Measurements from ENCODE around the gene UBE2D2. TPM values are rescaled to one million over a fixed set of nuclear protein-coding genes. Genes with fewer than 3 reads are reported as not detected.

UBE2D2 gene
- total and polyA plus RNA-seq, 2 of the 13 experiments (the other 11 are each of a cell fraction or from before 2014, with no cell fraction given): 79.1 to 109 TPM

DNA sequence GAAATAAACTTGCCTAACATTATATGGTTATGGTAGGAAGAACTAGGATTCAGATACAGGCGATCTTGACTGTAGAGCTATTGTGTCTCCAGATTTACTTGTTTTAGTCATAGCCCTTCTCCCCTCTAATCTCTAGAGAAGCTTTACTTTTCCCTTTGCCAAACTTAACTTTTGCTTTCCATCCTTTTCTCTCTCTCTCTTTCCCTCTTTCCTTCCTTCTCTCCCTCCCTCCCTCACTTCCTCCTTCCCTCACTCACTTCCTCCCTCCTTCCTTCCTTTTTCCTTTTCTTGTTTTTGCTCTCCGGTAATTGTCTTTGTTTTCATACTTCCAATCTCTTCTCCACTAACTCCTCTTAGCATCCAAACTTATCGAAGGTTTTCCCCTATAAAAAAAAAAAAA is 10.4 kb downstream of the UBE2D2 start:
- no TSS peak for BruUV-seq (replicated peaks)
- Histone ChIP-seq H3K4me3 (replicated peaks in 1 of 3; ENCODE audit: insufficient read depth in 1 of 3, low read depth in 2 of 3, low read length in 3 of 3) (no peak overlapping the region), H3K4me2 (ENCODE audit: low read depth, low read length) (no peak overlapping the region), H3K36me3 (replicated peaks in 1 of 2; ENCODE audit: control insufficient read depth in 1 of 2, insufficient read depth in 2 of 2, low read length in 2 of 2) (peaks cover 7 to 32% of the 10 kb centered on the region in 2 experiments), H4K20me1 (ENCODE audit: insufficient read depth, low read length) (peaks cover 46% of the 10 kb centered on the region), H3K9me3 (ENCODE audit: low read length) (no peaks in the 10 kb centered on the region), H3K9ac (ENCODE audit: insufficient read depth, low read depth, low read length) (no peak overlapping the region), H3K27ac (ENCODE audit: extremely low read length, insufficient read depth, low read length) (no peak overlapping the region), H3K27me3 (ENCODE audit: control insufficient read depth in 1 of 2, insufficient read depth in 2 of 2, low read length in 2 of 2) (no peaks in the 10 kb centered on the region), H3K79me2 (ENCODE audit: insufficient read depth, low read length) (peaks cover 82% of the 10 kb centered on the region), H3K4me1 (ENCODE audit: insufficient read depth, low read length) (peaks cover 44% of the 10 kb centered on the region), H2AFZ (ENCODE audit: low read length) (no peak overlapping the region)
- ATAC-seq (no peak), FAIRE-seq (no peak), DNase-seq (ENCODE audit: low spot score) (no peak)
- ChIA-PET CTCF (ENCODE audit: low intra/inter-chr PET ratio, low total read pairs) (no interaction called here), POLR2A (interaction anchor here (0.5 to 2.6 kb wide), 2 partner anchors 10 to 332 kb away, joined by 4 to 14 read pairs; partner anchors contain the start of gene UBE2D2)
- in situ Hi-C loops (cut with HindIII; ENCODE audit: extremely low pct_ligation_motif_present, low pct_unique_long_range_greater_than_20kb) (no loop called here), intact Hi-C loops (cut with micrococcal nuclease; ENCODE audit: unreplicated experiment) (no loop called here)
- 93% methylated on average over 3 of the region's 3 CpGs for WGBS (ENCODE audit: low lambda C conversion rate)
- no peak for TF ChIP-seq MXI1 (IDR thresholded peaks at IDR 0.05; ENCODE audit: borderline replicate concordance, low read depth, low read length)
- TF ChIP-seq HNRNPK (IDR thresholded peaks at IDR 0.05; ENCODE audit: low read depth, low read length, poor library complexity, severe bottlenecking): peak; percentile 46

DNA sequence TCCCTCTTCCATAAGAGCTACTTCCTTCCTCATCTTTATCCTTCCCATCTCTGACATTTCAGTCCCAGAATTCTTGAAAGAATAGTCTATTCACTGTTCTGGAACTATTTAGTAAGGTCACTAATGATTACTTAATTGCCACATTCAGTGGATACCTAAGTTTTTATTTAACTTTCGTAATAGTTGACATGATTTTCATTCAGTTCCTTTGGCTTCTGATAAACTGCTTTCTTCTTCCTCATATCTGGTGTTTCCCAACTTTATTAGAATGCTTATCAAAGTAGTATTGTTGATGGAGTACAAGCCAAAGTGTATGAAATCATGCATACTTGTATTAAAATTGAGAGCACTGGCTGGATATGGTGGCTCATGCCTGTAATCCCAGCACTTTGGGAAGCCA is 10.8 kb downstream of the UBE2D2 start:
- no peak for DNase-seq (ENCODE audit: low spot score)
- no peaks in the 10 kb centered on the region for H3K9me3 ChIP-seq (ENCODE audit: low read length)
- H3K27me3 ChIP-seq (ENCODE audit: control insufficient read depth in 1 of 2, insufficient read depth in 2 of 2, low read length in 2 of 2): no peaks in the 10 kb centered on the region
- intact Hi-C loops (cut with micrococcal nuclease; ENCODE audit: unreplicated experiment): no loop called here
- no peak overlapping the region for H3K27ac ChIP-seq (ENCODE audit: extremely low read length, insufficient read depth, low read length)
- ATAC-seq: no peak
- ChIA-PET CTCF (ENCODE audit: low intra/inter-chr PET ratio, low total read pairs) (no interaction called here), POLR2A (interaction anchor here (0.5 to 2.6 kb wide), 2 partner anchors 11 to 333 kb away, joined by 4 to 14 read pairs; partner anchors contain the start of gene UBE2D2)
- WGBS (ENCODE audit: low lambda C conversion rate): 98% methylated on average over 1 of the region's 1 CpG
- no peak overlapping the region for H3K4me2 ChIP-seq (ENCODE audit: low read depth, low read length)
- TF ChIP-seq ZNF788 (CRISPR knock-in tag; IDR thresholded peaks at IDR 0.05; ENCODE audit: borderline replicate concordance): no peak
- no peak for TF ChIP-seq SRSF4 (IDR thresholded peaks at IDR 0.05; ENCODE audit: low read depth, low read length, poor library complexity, severe bottlenecking)
- no peak for TF ChIP-seq GTF2F1 (IDR thresholded peaks at IDR 0.05; ENCODE audit: low read length)
- TF ChIP-seq, protein P1, sequence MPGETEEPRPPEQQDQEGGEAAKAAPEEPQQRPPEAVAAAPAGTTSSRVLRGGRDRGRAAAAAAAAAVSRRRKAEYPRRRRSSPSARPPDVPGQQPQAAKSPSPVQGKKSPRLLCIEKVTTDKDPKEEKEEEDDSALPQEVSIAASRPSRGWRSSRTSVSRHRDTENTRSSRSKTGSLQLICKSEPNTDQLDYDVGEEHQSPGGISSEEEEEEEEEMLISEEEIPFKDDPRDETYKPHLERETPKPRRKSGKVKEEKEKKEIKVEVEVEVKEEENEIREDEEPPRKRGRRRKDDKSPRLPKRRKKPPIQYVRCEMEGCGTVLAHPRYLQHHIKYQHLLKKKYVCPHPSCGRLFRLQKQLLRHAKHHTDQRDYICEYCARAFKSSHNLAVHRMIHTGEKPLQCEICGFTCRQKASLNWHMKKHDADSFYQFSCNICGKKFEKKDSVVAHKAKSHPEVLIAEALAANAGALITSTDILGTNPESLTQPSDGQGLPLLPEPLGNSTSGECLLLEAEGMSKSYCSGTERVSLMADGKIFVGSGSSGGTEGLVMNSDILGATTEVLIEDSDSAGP (CRISPR knock-in tag; IDR thresholded peaks at IDR 0.05; ENCODE audit: borderline replicate concordance): no peak
- TF ChIP-seq, protein P2, sequence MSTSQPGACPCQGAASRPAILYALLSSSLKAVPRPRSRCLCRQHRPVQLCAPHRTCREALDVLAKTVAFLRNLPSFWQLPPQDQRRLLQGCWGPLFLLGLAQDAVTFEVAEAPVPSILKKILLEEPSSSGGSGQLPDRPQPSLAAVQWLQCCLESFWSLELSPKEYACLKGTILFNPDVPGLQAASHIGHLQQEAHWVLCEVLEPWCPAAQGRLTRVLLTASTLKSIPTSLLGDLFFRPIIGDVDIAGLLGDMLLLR (CRISPR knock-in tag; IDR thresholded peaks at IDR 0.05): no peak
- TF ChIP-seq ZNF567 (CRISPR knock-in tag; IDR thresholded peaks at IDR 0.05; ENCODE audit: borderline replicate concordance): no peak
- TF ChIP-seq NCOR1 (IDR thresholded peaks at IDR 0.05; ENCODE audit: borderline replicate concordance, low read length): no peak
- TF ChIP-seq, protein P3, sequence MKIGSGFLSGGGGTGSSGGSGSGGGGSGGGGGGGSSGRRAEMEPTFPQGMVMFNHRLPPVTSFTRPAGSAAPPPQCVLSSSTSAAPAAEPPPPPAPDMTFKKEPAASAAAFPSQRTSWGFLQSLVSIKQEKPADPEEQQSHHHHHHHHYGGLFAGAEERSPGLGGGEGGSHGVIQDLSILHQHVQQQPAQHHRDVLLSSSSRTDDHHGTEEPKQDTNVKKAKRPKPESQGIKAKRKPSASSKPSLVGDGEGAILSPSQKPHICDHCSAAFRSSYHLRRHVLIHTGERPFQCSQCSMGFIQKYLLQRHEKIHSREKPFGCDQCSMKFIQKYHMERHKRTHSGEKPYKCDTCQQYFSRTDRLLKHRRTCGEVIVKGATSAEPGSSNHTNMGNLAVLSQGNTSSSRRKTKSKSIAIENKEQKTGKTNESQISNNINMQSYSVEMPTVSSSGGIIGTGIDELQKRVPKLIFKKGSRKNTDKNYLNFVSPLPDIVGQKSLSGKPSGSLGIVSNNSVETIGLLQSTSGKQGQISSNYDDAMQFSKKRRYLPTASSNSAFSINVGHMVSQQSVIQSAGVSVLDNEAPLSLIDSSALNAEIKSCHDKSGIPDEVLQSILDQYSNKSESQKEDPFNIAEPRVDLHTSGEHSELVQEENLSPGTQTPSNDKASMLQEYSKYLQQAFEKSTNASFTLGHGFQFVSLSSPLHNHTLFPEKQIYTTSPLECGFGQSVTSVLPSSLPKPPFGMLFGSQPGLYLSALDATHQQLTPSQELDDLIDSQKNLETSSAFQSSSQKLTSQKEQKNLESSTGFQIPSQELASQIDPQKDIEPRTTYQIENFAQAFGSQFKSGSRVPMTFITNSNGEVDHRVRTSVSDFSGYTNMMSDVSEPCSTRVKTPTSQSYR (CRISPR knock-in tag; IDR thresholded peaks at IDR 0.05; ENCODE audit: borderline replicate concordance): no peak
- TF ChIP-seq PAWR (CRISPR knock-in tag; IDR thresholded peaks at IDR 0.05; ENCODE audit: borderline replicate concordance): no peak
- FAIRE-seq: no peak
- H3K79me2 ChIP-seq (ENCODE audit: insufficient read depth, low read length): peaks cover 82% of the 10 kb centered on the region
- H3K4me3 ChIP-seq (replicated peaks in 1 of 3; ENCODE audit: insufficient read depth in 1 of 3, low read depth in 2 of 3, low read length in 3 of 3): no peak overlapping the region
- H3K9ac ChIP-seq (ENCODE audit: insufficient read depth, low read depth, low read length): no peak overlapping the region
- peaks cover 48% of the 10 kb centered on the region for H3K4me1 ChIP-seq (ENCODE audit: insufficient read depth, low read length)
- in situ Hi-C loops (cut with HindIII; ENCODE audit: extremely low pct_ligation_motif_present, low pct_unique_long_range_greater_than_20kb): no loop called here
- BruUV-seq (replicated peaks): TSS peak; percentile 46
- H2AFZ ChIP-seq (ENCODE audit: low read length): no peak overlapping the region
- peaks cover 7 to 32% of the 10 kb centered on the region in 2 experiments for H3K36me3 ChIP-seq (replicated peaks in 1 of 2; ENCODE audit: control insufficient read depth in 1 of 2, insufficient read depth in 2 of 2, low read length in 2 of 2)
- H4K20me1 ChIP-seq (ENCODE audit: insufficient read depth, low read length): peaks cover 44% of the 10 kb centered on the region
